Inferior parietal cortex (tissue), 1 donor: ENCODE measurements around the gene MRPL18.

Experiments used
- DNase-seq: peaks from one replicate; pipeline ENCODE4 v3.0.0-alpha.2; 2016; ENCODE audit errors: extremely low spot score

MRPL18 gene

DNA sequence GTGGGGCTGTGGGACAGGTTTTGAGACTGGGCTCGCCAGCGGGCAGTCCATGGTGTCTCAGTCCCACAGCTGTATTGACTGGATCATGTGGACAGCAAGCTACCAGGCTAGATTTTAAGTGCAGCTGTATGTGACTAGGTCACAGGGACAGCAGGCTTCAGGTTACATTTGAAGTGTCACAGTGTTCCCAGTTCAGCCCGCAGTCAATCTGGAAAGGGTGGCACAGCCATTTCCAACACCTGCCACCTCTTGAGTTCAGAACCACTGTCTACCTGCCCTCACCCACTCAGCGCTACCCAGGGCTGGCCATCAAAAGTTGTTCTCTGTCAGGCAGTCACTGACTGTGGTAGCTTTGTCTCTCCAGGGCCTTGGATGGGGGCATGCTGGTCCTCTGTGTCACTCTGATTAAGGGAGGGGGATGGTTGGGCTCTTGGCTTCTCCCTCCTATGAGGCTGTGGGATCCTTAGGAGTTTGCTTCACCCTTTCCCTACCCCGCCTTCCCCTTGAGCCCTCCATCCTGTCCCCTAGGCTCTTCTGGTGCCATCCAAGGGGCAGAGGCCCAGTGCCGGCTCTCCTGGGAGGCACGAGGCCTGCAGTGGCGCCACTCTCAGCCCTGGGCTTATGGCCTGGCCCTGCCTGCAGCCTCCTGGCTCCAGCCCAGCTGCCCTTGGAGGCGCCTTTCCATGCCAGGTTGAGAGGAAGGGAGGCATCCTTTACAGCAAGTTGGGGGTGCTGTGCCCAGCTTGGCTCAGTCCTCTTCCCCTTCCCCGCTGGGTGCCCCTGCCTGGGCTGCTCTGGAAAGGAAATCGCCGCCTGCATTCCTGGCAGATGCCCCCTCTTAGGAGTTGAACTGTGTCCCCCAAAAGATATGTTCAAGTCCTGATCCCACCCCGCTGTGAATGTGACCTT lies 54.7 kb downstream of the MRPL18 start:
- DNase-seq = no peak
